H1 (cell line): Measurements from ENCODE around the gene MEST. TPM values are rescaled to one million over a fixed set of nuclear protein-coding genes. Genes with fewer than 3 reads are reported as not detected.

Experiments used
- CTCF ChIA-PET: fragments of 300-600 bp; sonication (Branson Sonifier 250); formaldehyde crosslinking; loops from one replicate; lab custom pipeline; 2021; ENCODE audit not compliant: partially characterized antibody; lab: Charles Lee
- POLR2A ChIA-PET: fragments of 300-600 bp; sonication (Branson Sonifier 250); formaldehyde crosslinking; loops from one replicate; lab custom pipeline; 2021; ENCODE audit warnings: inconsistent platforms; ENCODE audit not compliant: partially characterized antibody; lab: Charles Lee
- DNase-seq, 2 experiments: peaks; one replicate each; pipeline versions ENCODE4 v3.0.0 to v3.0.0-alpha.2; 2010 to 2022; ENCODE audit warnings: low spot score in 2 of 2, low read depth in 1 of 2, mixed read lengths in 1 of 2
- FAIRE-seq: peaks from 2 replicates; lab custom pipeline; 2011; peaks lifted over from hg19 to GRCh38; lab: Jason Lieb, UNC
- H2AFZ ChIP-seq: 2 replicates; pipeline ENCODE4 v1.8.1; 2012; ENCODE audit warnings: low read length, inconsistent platforms
- H2AK5ac ChIP-seq: 2 replicates; pipeline ENCODE4 v1.6.1; 2013; ENCODE audit warnings: low read depth, low read length
- H2BK120ac ChIP-seq: replicated peaks from 2 replicates; pipeline ENCODE3; 2013; ENCODE audit warnings: low read depth, low read length, inconsistent platforms
- H2BK12ac ChIP-seq: 2 replicates; pipeline ENCODE4 v1.6.1; 2013; ENCODE audit warnings: low read depth, low read length
- H2BK15ac ChIP-seq: 2 replicates; pipeline ENCODE4 v1.6.1; 2013; ENCODE audit warnings: low read length
- H2BK20ac ChIP-seq: 2 replicates; pipeline ENCODE4 v1.6.1; 2013; ENCODE audit warnings: low read length
- H2BK5ac ChIP-seq: 2 replicates; pipeline ENCODE4 v1.6.1; 2013; ENCODE audit warnings: low read depth, low read length
- H3K14ac ChIP-seq: 2 replicates; pipeline ENCODE4 v1.6.1; 2013; ENCODE audit warnings: inconsistent platforms; ENCODE audit not compliant: insufficient read length
- H3K18ac ChIP-seq: 2 replicates; pipeline ENCODE4 v1.6.1; 2013; ENCODE audit warnings: low read length; ENCODE audit errors: extremely low read depth
- H3K23ac ChIP-seq: 2 replicates; pipeline ENCODE4 v1.6.1; 2013; ENCODE audit warnings: inconsistent platforms; ENCODE audit not compliant: insufficient read length
- H3K23me2 ChIP-seq: 2 replicates; pipeline ENCODE4 v1.6.1; 2013; ENCODE audit warnings: low read depth, low read length
- H3K27ac ChIP-seq: 2 replicates; pipeline ENCODE4 v1.6.1; 2011; ENCODE audit warnings: low read depth, low read length, inconsistent platforms
- H3K27me3 ChIP-seq, 4 experiments: replicated peaks in 1 of 4; 1 replicate in 1 of 4; 2 replicates in 3 of 4; pipeline versions ENCODE4 v1.6.1 to v1.8.1; 2011 to 2013; ENCODE audit warnings: low read length in 3 of 4, mild to moderate bottlenecking in 3 of 4, inconsistent platforms in 2 of 4, mixed read lengths in 2 of 4, moderate library complexity in 1 of 4; ENCODE audit not compliant: control insufficient read depth in 3 of 4, insufficient read depth in 3 of 4; ENCODE audit errors: extremely low read depth in 1 of 4
- H3K36me3 ChIP-seq, 4 experiments: 2 replicates each; pipeline versions ENCODE4 v1.6.1 to v1.8.1; 2011 to 2013; ENCODE audit warnings: mild to moderate bottlenecking in 4 of 4, low read length in 3 of 4, moderate library complexity in 2 of 4, control low read depth in 1 of 4, inconsistent platforms in 1 of 4; ENCODE audit not compliant: insufficient read depth in 4 of 4, control insufficient read depth in 2 of 4
- H3K4ac ChIP-seq: replicated peaks from 2 replicates; pipeline ENCODE3; 2013; ENCODE audit warnings: low read length, low read depth, mixed read lengths, inconsistent platforms; ENCODE audit not compliant: insufficient read length
- H3K4me1 ChIP-seq, 4 experiments: replicated peaks in 1 of 4; 1 replicate in 1 of 4; 2 replicates in 3 of 4; pipeline versions ENCODE4 v1.6.1 to v1.8.1; 2011 to 2013; ENCODE audit warnings: low read length in 3 of 4, inconsistent platforms in 2 of 4, mixed read lengths in 1 of 4; ENCODE audit not compliant: insufficient read depth in 4 of 4, control insufficient read depth in 3 of 4
- H3K4me2 ChIP-seq, 2 experiments: 2 replicates each; pipeline versions ENCODE4 v1.6.1 to v1.8.1; 2011 to 2013; ENCODE audit warnings: low read depth in 2 of 2, low read length in 2 of 2, control low read depth in 1 of 2, inconsistent platforms in 1 of 2, mild to moderate bottlenecking in 1 of 2; ENCODE audit not compliant: insufficient read depth in 1 of 2
- H3K4me3 ChIP-seq, 4 experiments: fragments of 200-600, 300-600 bp in 1 of 4; sonication (generic), shearing (Covaris generic), sonication (Bioruptor Twin) in 1 of 4; 2 replicates each; pipeline versions ENCODE4 v1.5.1 to v1.8.1; 2011 to 2016; ENCODE audit warnings: low read length in 4 of 4, low read depth in 3 of 4, control low read depth in 2 of 4, inconsistent platforms in 2 of 4, mild to moderate bottlenecking in 2 of 4, mixed read lengths in 1 of 4, moderate library complexity in 1 of 4; ENCODE audit not compliant: insufficient read depth in 2 of 4; ENCODE audit errors: extremely low read depth in 1 of 4
- H3K56ac ChIP-seq: replicated peaks from 2 replicates; pipeline ENCODE3; 2013; ENCODE audit warnings: low read depth, mild to moderate bottlenecking, mixed read lengths, low read length, inconsistent platforms; ENCODE audit not compliant: insufficient read length
- H3K79me1 ChIP-seq: 2 replicates; pipeline ENCODE4 v1.6.1; 2013; ENCODE audit warnings: low read depth, low read length, control low read depth
- H3K79me2 ChIP-seq, 2 experiments: 2 replicates each; pipeline versions ENCODE4 v1.6.1 to v1.8.1; 2012 to 2013; ENCODE audit warnings: low read length in 2 of 2, mild to moderate bottlenecking in 2 of 2, inconsistent platforms in 1 of 2; ENCODE audit not compliant: insufficient read depth in 2 of 2, control insufficient read depth in 1 of 2
- H3K9ac ChIP-seq, 4 experiments: replicated peaks in 1 of 4; 1 replicate in 1 of 4; 2 replicates in 3 of 4; pipeline versions ENCODE4 v1.6.1 to v1.8.1; 2011 to 2013; ENCODE audit warnings: low read depth in 3 of 4, low read length in 3 of 4, control low read depth in 2 of 4, mild to moderate bottlenecking in 2 of 4, moderate library complexity in 2 of 4, inconsistent platforms in 1 of 4; ENCODE audit errors: extremely low read depth in 1 of 4
- H3K9me3 ChIP-seq, 2 experiments: 2 replicates each; pipeline versions ENCODE4 v1.6.1 to v1.8.1; 2012 to 2013; ENCODE audit warnings: mild to moderate bottlenecking in 2 of 2, moderate library complexity in 2 of 2, control low read depth in 1 of 2, inconsistent platforms in 1 of 2, low read depth in 1 of 2, low read length in 1 of 2, mixed read lengths in 1 of 2; ENCODE audit not compliant: insufficient read depth in 2 of 2
- H4K20me1 ChIP-seq, 2 experiments: replicated peaks in 1 of 2; 2 replicates each; pipeline versions ENCODE3 to v1.8.1; 2011 to 2013; ENCODE audit warnings: inconsistent platforms in 2 of 2, low read length in 2 of 2, mild to moderate bottlenecking in 1 of 2; ENCODE audit not compliant: insufficient read depth in 2 of 2, control insufficient read depth in 1 of 2
- H4K5ac ChIP-seq: 2 replicates; pipeline ENCODE4 v1.6.1; 2013; ENCODE audit warnings: low read length, low read depth, mixed read lengths, inconsistent platforms; ENCODE audit not compliant: insufficient read length
- H4K8ac ChIP-seq: 2 replicates; pipeline ENCODE4 v1.8.0; 2013; ENCODE audit warnings: mild to moderate bottlenecking, moderate library complexity, low read length, inconsistent platforms; ENCODE audit not compliant: insufficient read depth; ENCODE audit errors: extremely low read depth
- H4K91ac ChIP-seq: replicated peaks from 2 replicates; pipeline ENCODE3; 2013; ENCODE audit warnings: low read length, mixed read lengths, inconsistent platforms; ENCODE audit not compliant: insufficient read length
- CREB1 ChIP-seq: IDR thresholded peaks from 2 replicates; pipeline ENCODE4 v1.6.1; 2012; ENCODE audit warnings: inconsistent platforms
- USF2 ChIP-seq: IDR thresholded peaks from 2 replicates; pipeline ENCODE4 v1.6.1; 2011; ENCODE audit warnings: low read length, improper control_type of control experiment
- WGBS, 2 experiments: shearing (Covaris generic) in 1 of 2; methylation state at CpG; one replicate each; pipeline versions ENCODE4 v1.1.6 to v1.1.7; 2013 to 2015; ENCODE audit warnings: low lambda C conversion rate in 2 of 2, mixed read lengths in 2 of 2, inconsistent platforms in 1 of 2, low coverage in 1 of 2, missing lambda C conversion rate in 1 of 2; ENCODE audit not compliant: insufficient replicate concordance in 2 of 2, insufficient coverage in 1 of 2, insufficient read length in 1 of 2; ENCODE audit errors: extremely low coverage in 1 of 2, missing lambda C conversion rate in 1 of 2; 5-methylcytosine and 5-hydroxymethylcytosine counted together
- polyA plus RNA-seq, 7 experiments: library from polyadenylated mRNA; depleted of rRNA in 3 of 7; stranded (reverse) in 5 of 7; unstranded in 2 of 7; fragments of >200 nt in 5 of 7; fragments of 200-250 nt in 2 of 7; gene quantifications; 1 replicate in 5 of 7; 2 replicates in 1 of 7; 4 replicates in 1 of 7; pipeline versions ENCODE4 v1.2.1 to v1.2.3, GENCODE V29; 2011 to 2013; ENCODE audit warnings: missing spikeins in 2 of 7, mixed read lengths in 2 of 7
- total RNA-seq: library from RNA; stranded (reverse); fragmentation: NEBNext Ultra II Directional; extraction: Animal tissue kit (Norgen Biotek cat#: 25700); gene quantifications from 2 replicates; pipeline ENCODE4 v1.2.1, GENCODE V29; 2021

The MEST gene
- total and polyA plus RNA-seq, 2 of the 8 experiments (the other 6 are each of a cell fraction or from before 2014, with no cell fraction given), result 176 to 269 TPM

GRCh38 chr7:130481898-130482297 is 10.0 kb upstream of the MEST start:
- Histone ChIP-seq H3K14ac (no peak overlapping the region), H3K79me1 (peaks cover 2% of the 10 kb centered on the region; the same call in 1 of the 2 replicates), H3K56ac (no peak overlapping the region), H3K4me1 (peaks cover 0 to 3% (median 1%) of the 10 kb centered on the region in 4 experiments; a peak in 4 of 7 replicates), H3K18ac (no peak overlapping the region), H2BK12ac (no peak overlapping the region; the same call in 1 of the 2 replicates), H2BK5ac (no peak overlapping the region), H4K8ac (no peak overlapping the region), H3K4me2 (no peak overlapping the region), H3K9me3 (no peaks in the 10 kb centered on the region), H3K27ac (no peak overlapping the region; the same call in 1 of the 2 replicates), H3K27me3 (peaks cover 0 to 4% (median 0%) of the 10 kb centered on the region in 4 experiments; a peak in 2 of 7 replicates), H3K79me2 (peaks cover 0 to 3% of the 10 kb centered on the region in 2 experiments; a peak in 2 of 4 replicates), H3K9ac (no peak overlapping the region), H3K23ac (no peak overlapping the region), H2AFZ (peak overlapping the region; percentile 96), H2BK15ac (no peak overlapping the region), H3K4me3 (no peak overlapping the region), H4K91ac (no peak overlapping the region), H4K5ac (no peak overlapping the region), H4K20me1 (no peaks in the 10 kb centered on the region), H3K4ac (no peak overlapping the region), H3K23me2 (peaks cover 7% of the 10 kb centered on the region), H2AK5ac (no peak overlapping the region), H2BK20ac (no peak overlapping the region), H2BK120ac (no peak overlapping the region), H3K36me3 (no peaks in the 10 kb centered on the region)
- TF ChIP-seq CREB1, result no peak
- TF ChIP-seq USF2, result 0 out of 2 replicates have a peak, but pooled peaks have one; percentile 50
- 93% methylated on average over 1 of the region's 1 CpG; no CpG with 5 or more reads in 1 of the 2 experiments for WGBS, 2 experiments
- DNase-seq (no peak), FAIRE-seq (no peak)
- CTCF ChIA-PET, result interaction anchor here (1.5 kb wide), 1 partner anchor 101 kb away, joined by 3 read pairs; the partner anchor contains the start of gene CPA1
- POLR2A ChIA-PET, result no interaction called here
